ENCODE measurements around the gene TRAPPC2L.
A peak's percentile ranks its signal among the peaks of the same experiment; 100 is the strongest.

Gene TRAPPC2L

DNA sequence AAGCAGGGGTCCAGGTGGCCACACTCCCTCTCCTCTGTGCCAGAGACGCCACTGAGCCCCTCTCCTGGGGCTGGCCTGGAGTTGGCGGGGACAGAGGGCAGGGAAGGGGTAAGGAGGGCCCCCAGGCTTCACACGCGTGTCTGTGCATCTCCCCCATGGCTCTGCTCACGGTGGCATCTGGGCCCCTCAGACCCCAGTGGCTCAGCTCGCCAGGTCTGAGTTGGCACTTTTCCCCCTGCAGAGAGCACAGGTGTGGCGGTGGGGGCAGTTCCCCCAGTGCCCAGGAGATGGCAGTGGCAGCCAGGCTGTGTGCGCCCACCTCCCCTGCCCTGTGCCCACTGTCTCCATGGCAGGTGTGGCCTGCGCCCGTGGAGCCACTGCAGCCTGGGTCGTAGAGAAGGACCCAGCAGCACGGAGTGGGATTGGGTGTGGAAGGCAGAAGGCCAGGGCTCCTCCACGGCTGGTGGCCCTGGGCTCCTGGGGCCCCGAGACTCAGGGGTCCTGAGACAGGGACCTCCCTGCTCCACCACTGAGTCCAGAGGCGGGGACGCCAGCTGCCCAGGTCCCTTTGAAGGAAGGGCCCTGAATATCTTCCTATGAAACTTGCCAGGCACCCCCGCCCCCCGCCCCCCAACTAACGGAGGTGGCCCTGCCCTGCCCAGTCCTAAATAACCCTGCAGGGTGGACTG, 40.9 kb upstream of the TRAPPC2L start:
- H3K4me3 ChIP-seq (ENCODE audit: low read length): no peak overlapping the region
- no peak for DNase-seq (ENCODE audit: low read depth)

DNA sequence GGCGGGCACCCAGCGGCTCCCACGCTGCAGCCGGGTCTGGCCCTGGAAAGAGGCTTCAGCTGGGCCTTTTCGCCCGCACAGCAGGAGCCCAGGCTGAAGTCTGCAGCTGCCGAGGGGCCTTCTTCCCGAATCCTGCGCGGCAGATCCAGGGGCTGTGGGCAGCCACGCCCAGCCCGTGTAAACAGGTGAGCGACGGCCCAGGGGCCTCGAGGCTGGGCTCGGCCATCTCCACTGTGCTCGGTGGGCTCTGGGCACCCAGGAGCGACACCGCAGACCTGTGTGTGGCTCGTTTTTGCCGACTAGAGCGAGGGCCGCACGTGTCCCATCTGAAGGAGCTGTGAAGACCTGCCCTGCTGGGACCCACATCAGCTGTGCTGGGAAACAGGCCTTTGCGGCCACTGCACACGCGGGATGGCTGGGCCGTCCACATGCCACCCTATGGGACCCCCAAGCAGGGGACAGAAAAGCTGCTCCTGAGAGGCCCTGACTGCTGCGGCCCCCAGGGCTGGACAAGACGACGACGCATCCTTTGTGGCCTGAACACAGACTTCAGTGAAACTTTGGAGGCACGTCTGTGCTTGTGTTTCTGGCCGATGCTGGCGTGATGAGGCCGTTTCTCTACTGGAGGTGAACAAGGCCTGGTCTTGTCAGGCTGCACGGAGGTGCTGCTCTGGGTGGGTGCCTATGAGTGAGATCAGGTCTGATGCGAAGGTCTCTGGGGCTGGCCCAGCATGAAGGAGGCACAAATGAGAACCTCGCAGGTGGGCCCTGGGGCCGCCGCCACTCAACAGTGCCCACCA, 40.0 kb upstream of the TRAPPC2L start:
- no peak overlapping the region for H3K4me3 ChIP-seq (ENCODE audit: low read length)
- no peak for DNase-seq (ENCODE audit: low read depth)
- TF ChIP-seq, protein P1, sequence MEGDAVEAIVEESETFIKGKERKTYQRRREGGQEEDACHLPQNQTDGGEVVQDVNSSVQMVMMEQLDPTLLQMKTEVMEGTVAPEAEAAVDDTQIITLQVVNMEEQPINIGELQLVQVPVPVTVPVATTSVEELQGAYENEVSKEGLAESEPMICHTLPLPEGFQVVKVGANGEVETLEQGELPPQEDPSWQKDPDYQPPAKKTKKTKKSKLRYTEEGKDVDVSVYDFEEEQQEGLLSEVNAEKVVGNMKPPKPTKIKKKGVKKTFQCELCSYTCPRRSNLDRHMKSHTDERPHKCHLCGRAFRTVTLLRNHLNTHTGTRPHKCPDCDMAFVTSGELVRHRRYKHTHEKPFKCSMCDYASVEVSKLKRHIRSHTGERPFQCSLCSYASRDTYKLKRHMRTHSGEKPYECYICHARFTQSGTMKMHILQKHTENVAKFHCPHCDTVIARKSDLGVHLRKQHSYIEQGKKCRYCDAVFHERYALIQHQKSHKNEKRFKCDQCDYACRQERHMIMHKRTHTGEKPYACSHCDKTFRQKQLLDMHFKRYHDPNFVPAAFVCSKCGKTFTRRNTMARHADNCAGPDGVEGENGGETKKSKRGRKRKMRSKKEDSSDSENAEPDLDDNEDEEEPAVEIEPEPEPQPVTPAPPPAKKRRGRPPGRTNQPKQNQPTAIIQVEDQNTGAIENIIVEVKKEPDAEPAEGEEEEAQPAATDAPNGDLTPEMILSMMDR (conservative IDR thresholded peaks at IDR 0.05; ENCODE audit: low read depth, low read length): no peak

More for the DNA sequence above, 40.9 kb upstream of the TRAPPC2L start:
- TF ChIP-seq, protein P1 (conservative IDR thresholded peaks at IDR 0.05; ENCODE audit: low read depth, low read length): peak; percentile 73

DNA sequence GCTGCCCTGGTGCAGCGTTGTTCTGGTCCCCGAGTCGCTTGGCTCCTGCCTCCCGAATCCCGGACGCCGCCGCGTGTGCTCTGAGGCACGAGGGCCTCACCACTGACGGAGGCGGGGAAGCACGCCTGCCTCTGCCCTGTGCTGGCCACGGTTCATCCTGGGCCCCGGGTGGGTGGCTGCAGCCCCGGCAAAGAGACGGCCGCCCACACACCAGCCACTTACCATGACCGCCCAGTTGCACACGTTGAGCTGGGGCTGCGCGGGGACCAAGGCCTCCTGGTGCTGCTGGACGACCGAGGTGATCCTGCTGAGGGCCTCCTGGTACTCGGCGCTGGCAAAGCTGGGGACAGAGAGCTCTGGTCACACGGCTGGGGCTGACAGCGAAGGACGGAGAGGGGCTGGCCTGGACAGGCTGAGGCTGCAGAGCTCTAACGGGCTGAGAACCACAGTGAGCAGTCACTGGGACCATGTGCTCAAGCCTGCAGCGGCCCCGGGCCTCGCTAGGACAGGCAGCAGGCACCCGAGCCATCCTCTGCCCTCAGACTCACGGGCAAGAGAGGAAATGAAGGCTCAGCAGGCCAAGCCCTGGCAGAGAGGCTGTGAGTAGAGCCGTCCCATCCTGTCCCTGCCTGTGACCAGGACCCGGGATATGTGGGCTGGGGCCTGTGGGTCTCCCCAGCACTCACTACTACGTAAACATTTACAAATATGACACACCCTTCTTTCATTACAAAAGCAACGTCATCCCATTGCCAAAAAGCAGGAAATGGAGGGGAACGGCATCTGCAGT, 38.9 kb upstream of the TRAPPC2L start:
- TF ChIP-seq, protein P1 (conservative IDR thresholded peaks at IDR 0.05; ENCODE audit: low read depth, low read length): no peak
- no peak overlapping the region for H3K4me3 ChIP-seq (ENCODE audit: low read length)
- DNase-seq (ENCODE audit: low read depth): no peak

DNA sequence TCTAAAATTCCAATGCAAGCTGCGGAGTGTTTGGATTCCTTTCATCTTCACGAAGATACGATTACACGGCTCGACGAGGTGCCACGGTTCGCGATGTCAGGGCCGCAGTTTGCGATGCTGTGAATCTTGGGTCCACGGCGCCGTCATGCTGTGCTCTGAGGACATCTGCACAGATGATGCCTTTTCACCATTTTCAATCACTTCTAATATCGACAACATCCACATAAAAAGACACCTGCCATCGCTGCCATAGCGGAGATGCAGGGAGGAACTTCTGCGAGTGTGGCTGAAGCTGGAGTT, 38.4 kb upstream of the TRAPPC2L start:
- TF ChIP-seq, protein P1 (conservative IDR thresholded peaks at IDR 0.05; ENCODE audit: low read depth, low read length): no peak
- no peak overlapping the region for H3K4me3 ChIP-seq (ENCODE audit: low read length)

DNA sequence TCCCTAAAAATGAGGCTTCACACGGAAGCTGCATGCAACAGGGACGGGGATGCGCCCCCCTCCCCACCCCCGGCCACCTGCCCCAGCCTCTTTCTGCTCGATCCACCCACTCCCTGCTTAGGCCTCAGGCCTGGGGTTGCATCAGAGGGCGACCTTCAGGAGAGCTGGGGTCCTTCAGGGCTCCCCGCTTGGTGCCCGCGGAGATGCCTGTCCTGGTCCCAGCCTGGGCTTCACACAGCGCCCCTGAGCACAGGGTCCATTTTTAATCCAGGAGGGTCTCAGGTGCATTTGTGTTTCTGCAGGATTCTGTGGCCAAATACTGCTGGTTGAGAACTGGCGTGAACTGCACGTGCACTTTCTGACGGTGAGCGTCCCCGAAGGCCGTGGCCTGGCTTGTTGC, 37.8 kb upstream of the TRAPPC2L start:
- TF ChIP-seq, protein P1 (conservative IDR thresholded peaks at IDR 0.05; ENCODE audit: low read depth, low read length): no peak
- no peak overlapping the region for H3K4me3 ChIP-seq (ENCODE audit: low read length)
- no peak for DNase-seq (ENCODE audit: low read depth)

More for the DNA sequence above, 38.4 kb upstream of the TRAPPC2L start:
- no peak for DNase-seq (ENCODE audit: low read depth)

DNA sequence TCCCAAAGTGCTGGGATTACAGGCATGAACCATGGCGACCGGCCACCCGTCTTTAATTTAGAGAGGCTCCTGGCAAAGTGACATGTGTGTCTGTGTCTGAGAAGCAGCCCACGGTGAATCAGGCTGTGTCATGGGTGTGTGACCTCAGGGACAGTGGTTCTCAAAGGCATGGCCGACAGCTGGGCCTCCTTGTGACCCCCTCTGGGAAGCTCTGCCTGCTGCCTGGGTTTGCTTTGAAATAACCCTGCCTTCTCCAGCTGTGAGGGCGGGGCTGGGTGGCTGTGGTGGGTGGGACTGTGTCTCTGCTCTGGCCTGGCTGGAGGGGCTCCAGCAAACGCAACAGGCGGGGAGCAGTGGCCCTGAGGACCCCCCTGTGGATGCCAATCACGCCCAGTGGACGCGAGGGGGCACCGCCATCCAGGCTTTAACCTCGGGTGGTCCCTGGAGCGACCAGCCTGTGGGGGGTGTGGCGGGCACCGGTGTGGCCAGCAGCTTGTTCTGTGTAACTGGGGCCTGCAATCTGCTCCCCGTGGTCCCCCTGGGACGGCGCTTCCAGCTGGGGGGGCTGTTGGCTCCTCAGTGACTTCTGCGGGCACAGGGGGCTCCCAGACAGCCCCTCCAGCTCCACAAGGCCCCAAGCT, 36.4 kb upstream of the TRAPPC2L start:
- TF ChIP-seq, protein P1 (conservative IDR thresholded peaks at IDR 0.05; ENCODE audit: low read depth, low read length): no peak
- DNase-seq (ENCODE audit: low read depth): no peak
- no peak overlapping the region for H3K4me3 ChIP-seq (ENCODE audit: low read length)

Data from retinal pigment epithelial cell (primary cell).